ENCODE data around the gene NRXN3. TPM values are rescaled to one million over a fixed set of nuclear protein-coding genes. Genes with fewer than 3 reads are reported as not detected.

The NRXN3 gene
- total and polyA plus RNA-seq, 2 of the 13 experiments (the other 11 are each of a cell fraction or from before 2014, with no cell fraction given): 0.03 TPM; not detected in 1

DNA sequence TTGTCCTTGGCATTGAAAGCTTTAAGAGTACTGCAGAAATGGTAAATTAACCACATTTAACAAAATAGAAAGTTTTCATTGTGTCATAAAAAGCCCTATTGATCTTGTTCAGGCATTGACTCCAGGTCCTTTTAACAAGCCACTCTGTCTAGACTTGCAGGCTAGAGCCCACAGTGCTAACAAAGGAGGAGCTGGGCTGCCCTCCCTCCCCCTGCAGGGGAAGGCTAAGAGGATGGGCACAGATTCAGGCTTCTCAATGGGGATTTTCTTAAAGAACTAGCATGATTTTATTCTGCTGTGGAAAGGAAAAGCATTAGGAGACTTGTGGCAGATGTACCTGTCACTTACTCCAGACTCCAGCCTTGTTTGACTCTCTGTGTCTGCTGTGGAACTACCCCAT is 463.6 kb downstream of the NRXN3 start:
- Histone ChIP-seq H3K79me2 (ENCODE audit: insufficient read depth, low read length) (no peaks in the 10 kb centered on the region), H3K27ac (ENCODE audit: extremely low read length, insufficient read depth, low read length) (no peak overlapping the region), H3K9ac (ENCODE audit: insufficient read depth, low read depth, low read length) (no peak overlapping the region), H3K36me3 (replicated peaks in 1 of 2; ENCODE audit: control insufficient read depth in 1 of 2, insufficient read depth in 2 of 2, low read length in 2 of 2) (no peaks in the 10 kb centered on the region), H2AFZ (ENCODE audit: low read length) (no peak overlapping the region), H4K20me1 (ENCODE audit: insufficient read depth, low read length) (no peaks in the 10 kb centered on the region), H3K4me1 (ENCODE audit: insufficient read depth, low read length) (no peaks in the 10 kb centered on the region), H3K27me3 (ENCODE audit: control insufficient read depth in 1 of 2, insufficient read depth in 2 of 2, low read length in 2 of 2) (no peaks in the 10 kb centered on the region), H3K9me3 (ENCODE audit: low read length) (peaks cover 6% of the 10 kb centered on the region), H3K4me3 (replicated peaks in 1 of 3; ENCODE audit: insufficient read depth in 1 of 3, low read depth in 2 of 3, low read length in 3 of 3) (no peak overlapping the region), H3K4me2 (ENCODE audit: low read depth, low read length) (no peak overlapping the region)
- no peak for FAIRE-seq
- no TSS peak for BruUV-seq (replicated peaks)
- intact Hi-C loops (cut with micrococcal nuclease; ENCODE audit: unreplicated experiment): no loop called here
- ATAC-seq: no peak
- ChIA-PET CTCF (ENCODE audit: low intra/inter-chr PET ratio, low total read pairs) (no interaction called here), POLR2A (no interaction called here)
- in situ Hi-C loops (cut with HindIII; ENCODE audit: extremely low pct_ligation_motif_present, low pct_unique_long_range_greater_than_20kb): no loop called here
- TF ChIP-seq SAFB2 (CRISPR knock-in tag; IDR thresholded peaks at IDR 0.05; ENCODE audit: borderline replicate concordance, low read depth) (no peak), ZNF484 (CRISPR knock-in tag; IDR thresholded peaks at IDR 0.05; ENCODE audit: borderline replicate concordance, low read depth) (no peak), RARG (CRISPR knock-in tag; IDR thresholded peaks at IDR 0.05; ENCODE audit: low read depth) (no peak), ZNF24 (IDR thresholded peaks at IDR 0.05) (no peak), ZNF660 (CRISPR knock-in tag; IDR thresholded peaks at IDR 0.05; ENCODE audit: borderline replicate concordance, low read depth) (no peak), RAD51 (IDR thresholded peaks at IDR 0.05; ENCODE audit: borderline replicate concordance) (no peak)
- TF ChIP-seq, protein P1, sequence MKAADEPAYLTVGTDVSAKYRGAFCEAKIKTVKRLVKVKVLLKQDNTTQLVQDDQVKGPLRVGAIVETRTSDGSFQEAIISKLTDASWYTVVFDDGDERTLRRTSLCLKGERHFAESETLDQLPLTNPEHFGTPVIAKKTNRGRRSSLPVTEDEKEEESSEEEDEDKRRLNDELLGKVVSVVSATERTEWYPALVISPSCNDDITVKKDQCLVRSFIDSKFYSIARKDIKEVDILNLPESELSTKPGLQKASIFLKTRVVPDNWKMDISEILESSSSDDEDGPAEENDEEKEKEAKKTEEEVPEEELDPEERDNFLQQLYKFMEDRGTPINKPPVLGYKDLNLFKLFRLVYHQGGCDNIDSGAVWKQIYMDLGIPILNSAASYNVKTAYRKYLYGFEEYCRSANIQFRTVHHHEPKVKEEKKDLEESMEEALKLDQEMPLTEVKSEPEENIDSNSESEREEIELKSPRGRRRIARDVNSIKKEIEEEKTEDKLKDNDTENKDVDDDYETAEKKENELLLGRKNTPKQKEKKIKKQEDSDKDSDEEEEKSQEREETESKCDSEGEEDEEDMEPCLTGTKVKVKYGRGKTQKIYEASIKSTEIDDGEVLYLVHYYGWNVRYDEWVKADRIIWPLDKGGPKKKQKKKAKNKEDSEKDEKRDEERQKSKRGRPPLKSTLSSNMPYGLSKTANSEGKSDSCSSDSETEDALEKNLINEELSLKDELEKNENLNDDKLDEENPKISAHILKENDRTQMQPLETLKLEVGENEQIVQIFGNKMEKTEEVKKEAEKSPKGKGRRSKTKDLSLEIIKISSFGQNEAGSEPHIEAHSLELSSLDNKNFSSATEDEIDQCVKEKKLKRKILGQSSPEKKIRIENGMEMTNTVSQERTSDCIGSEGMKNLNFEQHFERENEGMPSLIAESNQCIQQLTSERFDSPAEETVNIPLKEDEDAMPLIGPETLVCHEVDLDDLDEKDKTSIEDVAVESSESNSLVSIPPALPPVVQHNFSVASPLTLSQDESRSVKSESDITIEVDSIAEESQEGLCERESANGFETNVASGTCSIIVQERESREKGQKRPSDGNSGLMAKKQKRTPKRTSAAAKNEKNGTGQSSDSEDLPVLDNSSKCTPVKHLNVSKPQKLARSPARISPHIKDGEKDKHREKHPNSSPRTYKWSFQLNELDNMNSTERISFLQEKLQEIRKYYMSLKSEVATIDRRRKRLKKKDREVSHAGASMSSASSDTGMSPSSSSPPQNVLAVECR (CRISPR knock-in tag; IDR thresholded peaks at IDR 0.05; ENCODE audit: borderline replicate concordance): no peak
- no peak for DNase-seq (ENCODE audit: low spot score)

Measured in HepG2 (cell line).